NCI-H446 treated with DMSO at 0.1 percent for 48 hours (cell line): ENCODE measurements around the gene CHD9NB.
"Not testable (repeated sequence)": the region's sequence is repeated elsewhere in the genome, so short reads cannot be mapped to it uniquely, and the experiment has no call there.

Experiments used
- DNase-seq: peaks from one replicate; lab custom pipeline; 2025; lab: John Stamatoyannopoulos, UW

The CHD9NB gene

GRCh38 chr16:53083119-53083518 lies 30.4 kb upstream of the CHD9NB start:
- no peak for DNase-seq

GRCh38 chr16:53082509-53082908 lies 29.8 kb upstream of the CHD9NB start:
- no peak for DNase-seq

DNA sequence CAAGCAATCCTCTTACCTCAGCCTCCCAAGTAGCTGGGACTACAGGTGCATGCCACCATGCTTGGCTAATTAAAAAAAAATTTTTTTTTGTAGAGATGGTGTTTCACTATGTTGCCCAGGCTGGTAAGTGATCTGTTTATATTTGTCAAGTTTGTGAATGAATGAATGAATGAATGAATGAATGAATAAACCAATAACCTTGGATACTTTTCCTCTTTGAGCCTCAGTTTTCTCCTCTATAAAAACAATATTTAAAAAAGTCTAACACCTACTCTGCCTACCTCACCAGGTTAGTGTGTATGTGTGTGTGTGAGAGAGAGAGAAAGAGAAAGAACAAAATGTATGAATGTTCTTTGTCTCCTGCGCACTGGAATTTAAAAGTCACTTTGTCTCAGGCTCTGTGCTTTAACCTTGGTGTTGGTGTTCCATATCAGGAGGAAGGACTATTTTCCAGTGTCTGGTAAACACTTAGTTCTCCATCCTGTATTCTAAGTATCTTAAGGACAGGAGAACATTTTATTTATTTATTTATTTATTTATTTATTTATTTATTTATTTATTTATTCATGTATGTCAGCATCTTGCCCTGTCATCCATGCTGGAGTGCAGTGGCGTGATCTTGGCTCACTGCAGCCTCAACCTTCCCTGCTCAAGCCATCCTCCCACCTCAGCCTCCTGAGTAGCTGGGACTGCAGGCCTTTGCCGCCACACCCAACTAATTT lies 29.1 kb upstream of the CHD9NB start:
- DNase-seq = no peak

DNA sequence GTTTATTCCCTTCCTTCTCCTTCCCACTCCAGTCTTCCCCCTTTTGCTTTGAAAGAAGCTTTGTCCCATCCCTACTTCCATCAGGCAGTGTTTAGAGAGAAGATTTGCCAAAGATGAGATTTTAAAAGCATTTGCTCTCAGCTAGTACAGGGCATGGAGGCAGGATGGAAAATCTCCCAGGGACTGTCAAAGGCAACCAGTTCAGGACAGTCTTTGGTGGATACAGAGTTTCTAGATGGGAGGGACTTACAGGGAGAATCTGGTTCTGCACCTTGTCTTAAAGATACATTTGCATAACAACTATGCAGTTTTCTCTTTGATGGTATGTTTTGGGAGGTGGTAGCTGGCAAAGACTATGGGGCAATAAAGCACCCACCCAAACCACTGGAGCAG lies 28.3 kb upstream of the CHD9NB start:
- DNase-seq = no peak

- peak; percentile 28 for DNase-seq
Observed at GRCh38 chr16:53080345-53081031, 27.8 kb upstream of the CHD9NB start.

DNA sequence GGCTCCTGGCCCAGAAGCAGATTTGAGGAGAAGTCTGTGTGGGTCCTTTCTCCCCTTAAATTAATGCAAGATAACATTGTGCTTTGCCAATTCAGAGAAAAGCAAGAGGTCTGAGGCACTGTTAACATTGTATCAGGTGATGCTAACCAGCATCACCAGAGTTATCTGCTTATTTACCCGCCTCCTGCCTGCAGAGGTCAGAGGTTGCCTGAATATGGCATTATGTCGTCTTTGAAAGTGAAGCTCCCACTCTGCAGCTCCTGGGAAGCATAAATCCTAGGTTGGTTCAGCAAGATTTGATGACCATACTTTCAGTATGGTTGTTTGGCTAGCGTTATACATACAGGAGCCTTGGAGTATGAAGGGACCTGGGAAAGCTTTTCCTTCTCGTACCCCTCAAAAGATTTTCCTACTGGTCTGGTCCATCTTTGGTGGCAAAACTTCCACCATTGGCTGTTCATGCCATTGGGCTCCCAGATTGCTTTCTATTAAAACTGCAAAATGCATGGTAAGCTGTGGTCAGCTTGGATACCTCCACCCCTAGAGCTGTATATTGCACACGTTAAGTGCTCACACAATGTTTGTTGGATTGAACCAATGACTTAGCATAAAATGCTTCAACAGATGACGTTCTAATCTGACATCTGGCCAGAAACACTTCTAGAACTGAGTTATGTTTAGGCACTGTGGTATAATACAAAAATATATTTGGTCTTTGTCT lies 26.2 kb upstream of the CHD9NB start:
- no peak for DNase-seq

DNA sequence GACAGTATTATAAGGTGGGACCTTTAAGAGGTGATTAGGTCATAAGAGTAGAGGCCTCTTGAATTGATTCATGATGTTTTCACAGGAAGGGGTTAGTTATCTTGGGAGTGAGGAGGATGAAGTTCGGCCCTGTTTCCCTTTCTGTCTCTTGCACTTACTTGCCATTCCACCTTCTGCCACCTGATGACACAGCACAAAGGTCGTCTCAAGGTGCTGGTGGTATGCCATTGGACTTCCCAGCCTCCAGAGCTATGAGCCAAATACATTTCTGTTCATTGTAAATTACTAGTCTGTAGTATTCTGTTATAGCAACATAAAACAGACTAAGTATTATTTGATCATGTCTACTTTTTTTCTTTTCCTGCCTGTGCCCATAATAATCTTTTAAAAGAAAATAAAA lies 25.6 kb upstream of the CHD9NB start:
- DNase-seq = no peak

DNA sequence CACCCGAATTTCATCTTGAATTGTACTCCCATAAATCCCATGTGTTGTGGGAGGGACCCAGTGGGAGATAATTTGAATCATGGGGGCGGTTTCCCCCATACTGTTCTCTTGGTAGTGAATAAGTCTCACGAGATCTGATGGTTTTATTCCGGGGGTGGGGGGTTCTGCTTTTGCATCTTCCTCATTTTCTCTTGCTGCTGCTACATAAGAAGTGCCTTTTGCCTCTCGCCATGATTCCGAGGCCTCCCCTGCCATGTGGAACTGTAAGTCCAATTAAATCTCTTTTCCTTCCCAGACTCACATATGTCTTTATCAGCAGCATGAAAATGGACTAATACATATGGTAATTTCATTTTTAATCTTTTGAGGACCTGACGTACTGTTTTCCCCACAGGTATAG lies 22.8 kb upstream of the CHD9NB start:
- DNase-seq = not testable (repeated sequence)

DNA sequence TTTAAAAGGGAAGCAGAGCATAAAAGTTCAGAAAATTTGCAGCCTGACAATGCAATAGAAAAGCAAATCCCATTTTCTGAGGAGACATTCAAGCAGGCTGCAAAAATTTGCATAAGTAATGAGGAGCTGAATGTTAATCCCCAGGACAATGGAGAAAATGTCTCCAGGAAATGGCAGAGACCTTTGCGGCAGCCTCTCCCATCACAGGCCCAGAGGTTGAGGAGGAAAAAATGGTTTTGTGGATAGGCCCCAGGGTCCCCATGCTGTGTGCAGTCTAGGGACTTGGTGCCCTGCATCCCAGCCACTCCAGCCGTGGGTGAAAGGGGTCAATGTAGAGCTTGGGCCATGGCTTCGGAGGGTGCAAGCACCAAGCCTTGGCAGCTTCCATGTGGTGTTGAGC lies 21.6 kb upstream of the CHD9NB start:
- not testable (repeated sequence) for DNase-seq

GRCh38 chr16:53073022-53073421 lies 20.3 kb upstream of the CHD9NB start:
- no peak for DNase-seq

DNA sequence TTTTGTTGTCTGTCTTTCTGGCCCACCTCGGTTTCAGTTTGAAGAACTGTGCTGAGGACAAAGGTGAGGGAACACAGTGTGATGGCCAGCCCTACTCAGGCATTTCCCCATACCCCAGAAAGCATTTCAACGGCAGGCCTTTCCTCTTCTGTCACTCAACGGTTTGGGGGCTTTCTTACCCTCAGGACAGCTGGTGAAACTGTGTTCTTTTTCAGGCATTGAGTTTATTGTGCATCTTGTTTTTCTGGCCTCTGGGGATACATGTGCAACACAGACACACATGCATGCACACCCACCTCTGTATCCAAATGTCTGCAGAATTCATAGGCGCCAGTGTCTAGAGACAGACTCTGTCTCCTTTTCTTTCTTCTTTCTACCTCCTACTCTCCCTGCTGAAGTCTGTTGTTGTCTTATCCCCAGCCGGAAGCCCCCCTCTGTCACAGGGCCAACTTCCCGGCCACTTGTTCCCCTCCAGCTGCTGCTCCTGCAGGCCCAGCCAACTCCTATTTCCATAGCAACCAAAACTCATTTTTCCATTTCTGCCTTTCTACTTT lies 19.1 kb upstream of the CHD9NB start:
- DNase-seq = peak; percentile 56

DNA sequence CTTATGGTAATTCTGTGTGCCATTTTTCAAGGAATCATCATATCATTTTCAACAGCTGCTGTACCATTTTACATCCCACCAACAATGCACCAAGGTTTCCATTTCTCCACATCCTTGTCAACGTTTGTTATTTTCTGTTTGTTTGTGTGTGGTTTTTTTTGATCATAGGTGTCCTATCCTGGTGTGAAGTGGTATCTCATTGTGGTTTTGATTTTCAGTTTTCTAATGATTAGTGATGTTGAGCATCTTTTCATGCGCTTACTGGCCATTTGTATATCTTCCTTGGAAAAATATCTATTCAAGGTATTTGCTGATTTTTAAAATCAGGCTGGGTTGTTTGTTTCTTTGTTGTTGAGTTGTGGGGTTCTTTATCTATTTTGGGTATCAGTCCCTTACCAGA lies 17.1 kb upstream of the CHD9NB start:
- no peak for DNase-seq

- DNase-seq = no peak
Observed at GRCh38 chr16:53068423-53068833, 15.7 kb upstream of the CHD9NB start.

- no peak for DNase-seq
Observed at GRCh38 chr16:53067675-53068074, 15.0 kb upstream of the CHD9NB start.

GRCh38 chr16:53065461-53066061 lies 12.9 kb upstream of the CHD9NB start:
- DNase-seq = no peak

DNA sequence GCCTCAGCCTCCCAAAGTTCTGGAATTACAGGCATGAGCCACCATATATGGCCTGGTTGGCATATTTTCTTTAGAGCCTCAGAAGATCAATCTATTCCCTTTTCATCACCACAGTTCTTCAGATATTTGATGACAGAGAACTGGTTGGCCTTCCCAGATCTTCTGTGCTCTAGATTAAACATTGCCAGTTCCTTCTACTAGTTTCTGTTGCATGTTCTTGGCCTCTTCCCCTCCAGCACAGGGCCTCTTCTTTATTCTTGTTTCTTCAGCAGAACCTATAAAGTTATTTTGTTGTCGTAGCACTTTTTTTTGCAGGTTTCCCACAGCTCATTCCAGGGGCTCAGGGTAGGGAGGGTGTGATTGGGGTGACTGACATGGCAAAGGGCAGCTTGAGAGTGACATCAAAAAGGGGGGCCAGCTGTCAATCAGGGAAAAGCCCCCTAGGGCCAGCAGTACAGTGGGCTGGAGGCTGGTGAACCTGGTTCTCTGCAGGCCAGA lies 11.4 kb upstream of the CHD9NB start:
- DNase-seq = no peak

DNA sequence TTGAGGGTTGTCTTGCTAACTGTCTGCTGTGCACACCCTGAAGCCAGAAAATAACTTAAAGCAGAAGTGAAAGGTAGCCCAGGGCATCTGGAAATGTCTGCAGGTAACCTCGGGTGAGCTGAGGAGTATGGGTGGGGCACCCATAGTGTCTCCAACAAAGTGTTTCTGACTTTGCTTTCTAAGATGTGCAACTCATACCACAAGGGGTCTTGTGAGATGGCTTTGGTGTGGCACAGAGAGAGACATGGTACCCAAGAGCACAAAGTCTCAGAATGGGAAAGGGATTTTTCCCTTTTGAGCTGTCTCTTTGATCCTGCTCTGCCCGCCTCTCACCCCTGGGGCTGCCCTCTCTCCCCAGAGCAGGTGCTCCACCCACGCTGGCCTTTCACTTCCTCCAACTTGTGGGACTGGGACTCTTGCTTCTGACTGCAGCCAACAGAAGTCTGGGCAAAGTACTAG lies 9.0 kb upstream of the CHD9NB start:
- DNase-seq = no peak

DNA sequence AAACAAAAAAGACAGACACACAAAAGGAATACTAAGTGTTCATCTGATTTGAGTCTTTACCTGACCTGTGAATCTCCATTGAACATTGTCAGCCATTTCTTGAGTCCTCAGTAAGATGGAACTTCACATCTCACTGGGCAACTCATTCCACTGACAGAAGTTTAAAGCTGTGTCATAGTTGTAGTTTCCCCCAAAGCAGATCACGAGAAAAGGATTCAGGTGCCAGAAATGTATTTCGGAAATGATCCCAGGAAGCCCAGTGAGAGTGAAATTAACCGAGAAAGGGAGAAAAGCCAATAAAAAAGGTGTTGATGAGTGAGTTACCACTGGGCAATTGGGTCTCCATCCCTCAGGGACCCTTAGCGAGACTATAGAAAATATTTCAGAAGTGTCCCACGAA lies 8.6 kb upstream of the CHD9NB start:
- no peak for DNase-seq

DNA sequence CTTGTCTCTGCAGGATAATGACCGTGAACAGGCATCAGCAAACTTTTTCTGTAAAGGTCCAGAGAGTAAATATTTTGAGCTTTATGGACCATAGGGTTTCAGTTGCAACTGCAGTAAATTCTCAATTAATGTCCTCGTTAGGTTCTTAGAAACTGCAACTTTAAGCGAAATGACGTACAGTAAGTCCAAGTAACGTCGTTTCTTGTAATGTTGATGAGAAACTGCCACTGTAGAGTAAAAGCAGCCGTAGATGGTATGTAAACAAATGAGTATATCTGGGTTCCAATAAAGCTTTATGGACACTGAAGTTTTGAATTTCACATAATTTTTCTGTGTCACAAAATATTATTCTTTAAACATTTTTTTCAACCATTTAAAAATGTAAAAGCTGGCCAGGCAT lies 7.0 kb upstream of the CHD9NB start:
- no peak for DNase-seq

- no peak for DNase-seq
Observed at GRCh38 chr16:53058882-53059281, 6.2 kb upstream of the CHD9NB start.

- no peak for DNase-seq
Observed at GRCh38 chr16:53058441-53058840, 5.7 kb upstream of the CHD9NB start.

DNA sequence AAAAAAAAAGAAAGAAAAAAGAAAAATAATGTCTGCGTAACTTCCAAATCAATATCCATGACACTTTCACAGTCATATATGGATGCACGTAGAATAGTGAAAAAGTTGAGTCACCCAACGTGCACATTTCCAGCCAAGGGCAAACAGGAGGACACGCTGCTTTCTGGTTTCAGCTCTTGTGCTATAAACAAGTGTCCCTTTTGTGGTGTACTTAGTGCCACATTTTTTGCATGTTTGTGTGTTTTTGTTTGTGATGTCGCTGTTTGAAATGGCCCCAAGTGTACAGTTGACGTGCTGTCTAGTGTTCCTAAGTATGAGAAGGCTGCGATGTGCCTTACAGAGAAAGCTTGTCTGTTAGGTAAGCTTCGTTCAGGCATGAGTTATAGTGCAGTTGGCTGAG lies 5.0 kb upstream of the CHD9NB start:
- DNase-seq = no peak
